Large intestine (tissue), 3 donors: Measurements from ENCODE around the gene KCNK3. TPM values are rescaled to one million over a fixed set of nuclear protein-coding genes. Genes with fewer than 3 reads are reported as not detected.
A peak's percentile ranks its signal among the peaks of the same experiment; 100 is the strongest.

Experiments used
- DNase-seq, 2 donors: peaks; one replicate each; pipeline versions ENCODE4 v3.0.0 to v3.0.0-alpha.2; 2013
- H3K27ac ChIP-seq: one replicate; pipeline ENCODE4 v1.5.1; 2013; ENCODE audit warnings: low read length
- H3K27me3 ChIP-seq: 2 replicates; pipeline ENCODE4 v1.6.1; 2013; ENCODE audit warnings: low read length; ENCODE audit not compliant: control insufficient read depth, insufficient read depth
- H3K36me3 ChIP-seq: 2 replicates; pipeline ENCODE4 v1.6.1; 2013; ENCODE audit warnings: low read length; ENCODE audit not compliant: control insufficient read depth, insufficient read depth
- H3K4me1 ChIP-seq: one replicate; pipeline ENCODE4 v1.6.1; 2013; ENCODE audit warnings: low read length; ENCODE audit not compliant: control insufficient read depth, insufficient read depth
- H3K4me3 ChIP-seq: one replicate; pipeline ENCODE4 v1.5.1; 2013; ENCODE audit warnings: low read length
- H3K9me3 ChIP-seq: one replicate; pipeline ENCODE4 v1.6.1; 2013; ENCODE audit warnings: mild to moderate bottlenecking, low read depth, low read length, moderate library complexity; ENCODE audit not compliant: control insufficient read depth
- WGBS: methylation state at CpG from one replicate; pipeline ENCODE4 v1.1.5; 2013; ENCODE audit warnings: low lambda C conversion rate; ENCODE audit not compliant: insufficient coverage; 5-methylcytosine and 5-hydroxymethylcytosine counted together
- polyA plus RNA-seq: library from polyadenylated mRNA; unstranded; fragments of 120-200 nt; gene quantifications from one replicate; pipeline ENCODE4 v1.2.1, GENCODE V29; 2013

KCNK3 gene
- polyA plus RNA-seq, 1 donor, result 3.3 TPM

- Histone ChIP-seq H3K27me3 (no peaks in the 10 kb centered on the region), H3K9me3 (no peaks in the 10 kb centered on the region), H3K4me3 (no peak overlapping the region), H3K4me1 (peaks cover 12% of the 10 kb centered on the region), H3K36me3 (no peaks in the 10 kb centered on the region), H3K27ac (peak overlapping the region; percentile 41)
- peak in 1 of 2 donors; percentile 28 for DNase-seq
- WGBS, result no CpG with 5 or more reads among the region's 12 CpGs
Observed at GRCh38 chr2:26721115-26722032, 28.9 kb downstream of the KCNK3 start.

- Histone ChIP-seq H3K4me3 (no peak overlapping the region), H3K9me3 (no peaks in the 10 kb centered on the region), H3K4me1 (peaks cover 12% of the 10 kb centered on the region), H3K36me3 (no peaks in the 10 kb centered on the region), H3K27ac (no peak overlapping the region), H3K27me3 (peaks cover 3% of the 10 kb centered on the region)
- no CpG with 5 or more reads among the region's 1 CpG for WGBS
- no peak for DNase-seq
Observed at GRCh38 chr2:26722328-26722727, 29.8 kb downstream of the KCNK3 start.

GRCh38 chr2:26722911-26723310 lies 30.4 kb downstream of the KCNK3 start:
- no peak for DNase-seq
- WGBS, result no CpG with 5 or more reads among the region's 1 CpG
- Histone ChIP-seq H3K9me3 (peaks cover 4% of the 10 kb centered on the region), H3K4me1 (peaks cover 12% of the 10 kb centered on the region), H3K27ac (no peak overlapping the region), H3K4me3 (no peak overlapping the region), H3K36me3 (no peaks in the 10 kb centered on the region), H3K27me3 (peaks cover 8% of the 10 kb centered on the region)

GRCh38 chr2:26723475-26723874 lies 31.0 kb downstream of the KCNK3 start:
- H3K9me3 ChIP-seq, result peaks cover 4% of the 10 kb centered on the region
- no CpG with 5 or more reads among the region's 3 CpGs for WGBS
- no peak overlapping the region for H3K4me3 ChIP-seq
- peaks cover 12% of the 10 kb centered on the region for H3K4me1 ChIP-seq
- no peaks in the 10 kb centered on the region for H3K36me3 ChIP-seq
- H3K27ac ChIP-seq, result no peak overlapping the region
- no peak for DNase-seq
- H3K27me3 ChIP-seq, result peaks cover 12% of the 10 kb centered on the region

GRCh38 chr2:26723991-26724750 lies 31.6 kb downstream of the KCNK3 start:
- Histone ChIP-seq H3K36me3 (no peaks in the 10 kb centered on the region), H3K27ac (no peak overlapping the region), H3K27me3 (peaks cover 18% of the 10 kb centered on the region), H3K4me1 (peaks cover 12% of the 10 kb centered on the region), H3K4me3 (no peak overlapping the region), H3K9me3 (peaks cover 4% of the 10 kb centered on the region)
- no CpG with 5 or more reads among the region's 14 CpGs for WGBS
- peak; percentile 27 to 61 for DNase-seq

GRCh38 chr2:26724784-26725520 lies 32.4 kb downstream of the KCNK3 start:
- Histone ChIP-seq H3K9me3 (peaks cover 4% of the 10 kb centered on the region), H3K4me1 (peaks cover 12% of the 10 kb centered on the region)

GRCh38 chr2:26725521-26725820 lies 32.9 kb downstream of the KCNK3 start:
- H3K36me3 ChIP-seq, result no peaks in the 10 kb centered on the region
- peaks cover 10% of the 10 kb centered on the region for H3K4me1 ChIP-seq
- peaks cover 4% of the 10 kb centered on the region for H3K9me3 ChIP-seq
- no peak for DNase-seq
- H3K27me3 ChIP-seq, result peaks cover 20% of the 10 kb centered on the region
- no peak overlapping the region for H3K27ac ChIP-seq
- H3K4me3 ChIP-seq, result no peak overlapping the region
- no CpG with 5 or more reads among the region's 7 CpGs for WGBS

More at GRCh38 chr2:26724784-26725520, 32.4 kb downstream of the KCNK3 start:
- no CpG with 5 or more reads among the region's 14 CpGs for WGBS
- DNase-seq, result no peak
- no peak overlapping the region for H3K4me3 ChIP-seq
- no peak overlapping the region for H3K27ac ChIP-seq
- H3K36me3 ChIP-seq, result no peaks in the 10 kb centered on the region
- H3K27me3 ChIP-seq, result peaks cover 18% of the 10 kb centered on the region

- WGBS, result no CpG with 5 or more reads among the region's 1 CpG
- Histone ChIP-seq H3K36me3 (no peaks in the 10 kb centered on the region), H3K9me3 (peaks cover 4% of the 10 kb centered on the region), H3K27me3 (peaks cover 22% of the 10 kb centered on the region), H3K4me1 (peaks cover 3% of the 10 kb centered on the region), H3K4me3 (no peak overlapping the region), H3K27ac (no peak overlapping the region)
- DNase-seq, result no peak
Observed at GRCh38 chr2:26726228-26726627, 33.7 kb downstream of the KCNK3 start.

- Histone ChIP-seq H3K4me3 (no peak overlapping the region), H3K27ac (no peak overlapping the region), H3K27me3 (peaks cover 22% of the 10 kb centered on the region), H3K4me1 (peaks cover 3% of the 10 kb centered on the region), H3K9me3 (peaks cover 4% of the 10 kb centered on the region), H3K36me3 (no peaks in the 10 kb centered on the region)
- DNase-seq, result peak in 1 of 2 donors; percentile 22
- WGBS, result 100% methylated on average over 1 of the region's 101 CpGs
Observed at GRCh38 chr2:26727641-26728561, 35.4 kb downstream of the KCNK3 start.
